Astrocyte (in vitro differentiated cells and primary cell): Measurements from ENCODE around the gene PCGF3. TPM values are rescaled to one million over a fixed set of nuclear protein-coding genes. Genes with fewer than 3 reads are reported as not detected.
A peak's percentile ranks its signal among the peaks of the same experiment; 100 is the strongest.

Experiments used
- DNase-seq: peaks from one replicate; pipeline ENCODE4 v3.0.0-alpha.2; 2010; ENCODE audit warnings: low read depth
- FAIRE-seq: peaks from 2 replicates; lab custom pipeline; 2011; peaks lifted over from hg19 to GRCh38; lab: Jason Lieb, UNC
- H2AFZ ChIP-seq: 2 replicates; pipeline ENCODE4 v1.6.0; 2012; ENCODE audit warnings: low read depth, low read length, inconsistent platforms
- H3K27ac ChIP-seq: 2 replicates; pipeline ENCODE4 v1.5.1; 2011; ENCODE audit warnings: low read depth, low read length, inconsistent platforms
- H3K27me3 ChIP-seq: 2 replicates; pipeline ENCODE4 v1.6.0; 2011; ENCODE audit warnings: low read length, inconsistent platforms; ENCODE audit not compliant: insufficient read depth
- H3K36me3 ChIP-seq: 2 replicates; pipeline ENCODE4 v1.5.1; 2011; ENCODE audit warnings: low read length, inconsistent platforms; ENCODE audit not compliant: insufficient read depth
- H3K4me1 ChIP-seq: 2 replicates; pipeline ENCODE4 v1.5.1; 2011; ENCODE audit warnings: low read length, inconsistent platforms; ENCODE audit not compliant: insufficient read depth
- H3K4me2 ChIP-seq: 2 replicates; pipeline ENCODE4 v1.6.0; 2012; ENCODE audit warnings: low read length, inconsistent platforms
- H3K4me3 ChIP-seq: 2 replicates; pipeline ENCODE4 v1.5.1; 2011; ENCODE audit warnings: low read depth, mild to moderate bottlenecking, low read length, inconsistent platforms; ENCODE audit not compliant: insufficient read depth
- H3K79me2 ChIP-seq: 2 replicates; pipeline ENCODE4 v1.6.0; 2012; ENCODE audit warnings: mild to moderate bottlenecking, low read length, inconsistent platforms; ENCODE audit not compliant: insufficient read depth
- H3K9ac ChIP-seq: 2 replicates; pipeline ENCODE4 v1.6.0; 2012; ENCODE audit warnings: mild to moderate bottlenecking, low read length, inconsistent platforms
- H3K9me3 ChIP-seq: 2 replicates; pipeline ENCODE4 v1.5.1; 2012; ENCODE audit warnings: low read depth, mild to moderate bottlenecking, low read length, inconsistent platforms; ENCODE audit not compliant: insufficient read depth
- H4K20me1 ChIP-seq: 2 replicates; pipeline ENCODE4 v1.6.0; 2012; ENCODE audit warnings: low read length, inconsistent platforms; ENCODE audit not compliant: insufficient read depth
- H3K27ac Mint-ChIP-seq: one replicate; pipeline ENCODE4 v1.8.0; 2021; ENCODE audit warnings: mild to moderate bottlenecking, mixed read lengths; ENCODE audit not compliant: unreplicated experiment
- H3K27me3 Mint-ChIP-seq: one replicate; pipeline ENCODE4 v1.8.0; 2021; ENCODE audit warnings: low read depth, mixed read lengths; ENCODE audit not compliant: unreplicated experiment
- H3K36me3 Mint-ChIP-seq: one replicate; pipeline ENCODE4 v1.8.0; 2021; ENCODE audit warnings: low read depth, mixed read lengths; ENCODE audit not compliant: unreplicated experiment
- H3K4me1 Mint-ChIP-seq: one replicate; pipeline ENCODE4 v1.8.0; 2021; ENCODE audit warnings: low read depth, mixed read lengths; ENCODE audit not compliant: unreplicated experiment
- H3K4me3 Mint-ChIP-seq: one replicate; pipeline ENCODE4 v1.8.0; 2021; ENCODE audit warnings: mild to moderate bottlenecking, moderate library complexity, mixed read lengths; ENCODE audit not compliant: unreplicated experiment
- H3K9me3 Mint-ChIP-seq: one replicate; pipeline ENCODE4 v1.8.0; 2021; ENCODE audit warnings: mild to moderate bottlenecking, mixed read lengths; ENCODE audit not compliant: unreplicated experiment
- EZH2 ChIP-seq: IDR thresholded peaks from 2 replicates; pipeline ENCODE4 v1.6.1; 2012; ENCODE audit warnings: mild to moderate bottlenecking, low read length, inconsistent platforms; ENCODE audit not compliant: insufficient read depth
- total RNA-seq: library from RNA; stranded (reverse); gene quantifications from 2 replicates; pipeline ENCODE4 v1.2.1, GENCODE V29; 2021
- TF ChIP-seq, protein P1 (sequence below): IDR thresholded peaks from 2 replicates; pipeline ENCODE4 v1.5.1; 2011; ENCODE audit warnings: low read depth, mild to moderate bottlenecking, inconsistent platforms, low read length, moderate library complexity; ENCODE audit not compliant: insufficient read depth

PCGF3 gene
- total RNA-seq, 1 donor from 2014 or later, result 65.7 TPM

DNA sequence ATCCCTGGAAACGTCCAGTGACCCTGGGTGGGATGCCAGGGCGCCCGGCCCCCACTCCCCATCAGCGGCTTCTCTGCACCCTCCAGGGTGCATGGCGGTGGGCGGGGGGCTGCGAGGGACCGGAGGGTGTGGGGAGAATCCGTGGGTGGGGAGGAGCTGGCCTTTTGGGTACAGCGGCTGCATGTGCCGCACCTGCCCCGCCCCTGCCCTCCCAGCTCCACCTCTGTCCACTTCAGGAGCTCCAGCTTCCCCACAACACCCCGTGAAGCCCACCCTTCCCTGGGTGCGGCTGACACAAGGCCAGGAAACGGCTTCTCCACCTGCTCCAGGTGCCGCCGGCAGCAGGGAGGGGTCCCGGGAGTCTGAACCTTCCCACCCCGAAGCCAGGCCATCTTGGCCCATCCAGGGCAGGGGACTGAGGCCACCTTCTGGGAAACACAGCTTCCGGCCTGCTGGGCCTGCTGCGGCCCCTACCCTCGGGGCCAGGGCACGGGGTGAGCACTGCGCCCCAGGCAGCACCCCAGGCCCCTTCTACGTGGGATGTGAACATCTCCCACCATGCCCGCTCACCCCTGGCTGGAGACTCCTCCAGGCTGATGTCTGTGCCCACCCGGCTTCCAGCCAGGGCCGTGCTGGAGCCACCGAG, 85.7 kb downstream of the PCGF3 start:
- H3K4me3 ChIP-seq, result no peak overlapping the region
- no peak for FAIRE-seq
- peaks cover 51% of the 10 kb centered on the region for H3K27me3 ChIP-seq
- DNase-seq, result no peak
- no peaks in the 10 kb centered on the region for H3K36me3 ChIP-seq
- no peaks in the 10 kb centered on the region for H3K9me3 ChIP-seq
- Mint-ChIP-seq H3K36me3 (peaks cover 3% of the 10 kb centered on the region), H3K4me1 (no peaks in the 10 kb centered on the region), H3K27me3 (peaks cover 50% of the 10 kb centered on the region), H3K9me3 (no peaks in the 10 kb centered on the region), H3K27ac (no peak overlapping the region), H3K4me3 (no peak overlapping the region)
- H3K4me2 ChIP-seq, result no peak overlapping the region
- no peak overlapping the region for H3K27ac ChIP-seq
- no peaks in the 10 kb centered on the region for H3K79me2 ChIP-seq
- peaks cover 8% of the 10 kb centered on the region for H4K20me1 ChIP-seq
- TF ChIP-seq, protein P1, sequence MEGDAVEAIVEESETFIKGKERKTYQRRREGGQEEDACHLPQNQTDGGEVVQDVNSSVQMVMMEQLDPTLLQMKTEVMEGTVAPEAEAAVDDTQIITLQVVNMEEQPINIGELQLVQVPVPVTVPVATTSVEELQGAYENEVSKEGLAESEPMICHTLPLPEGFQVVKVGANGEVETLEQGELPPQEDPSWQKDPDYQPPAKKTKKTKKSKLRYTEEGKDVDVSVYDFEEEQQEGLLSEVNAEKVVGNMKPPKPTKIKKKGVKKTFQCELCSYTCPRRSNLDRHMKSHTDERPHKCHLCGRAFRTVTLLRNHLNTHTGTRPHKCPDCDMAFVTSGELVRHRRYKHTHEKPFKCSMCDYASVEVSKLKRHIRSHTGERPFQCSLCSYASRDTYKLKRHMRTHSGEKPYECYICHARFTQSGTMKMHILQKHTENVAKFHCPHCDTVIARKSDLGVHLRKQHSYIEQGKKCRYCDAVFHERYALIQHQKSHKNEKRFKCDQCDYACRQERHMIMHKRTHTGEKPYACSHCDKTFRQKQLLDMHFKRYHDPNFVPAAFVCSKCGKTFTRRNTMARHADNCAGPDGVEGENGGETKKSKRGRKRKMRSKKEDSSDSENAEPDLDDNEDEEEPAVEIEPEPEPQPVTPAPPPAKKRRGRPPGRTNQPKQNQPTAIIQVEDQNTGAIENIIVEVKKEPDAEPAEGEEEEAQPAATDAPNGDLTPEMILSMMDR, result no peak
- no peak for TF ChIP-seq EZH2
- H2AFZ ChIP-seq, result no peak overlapping the region
- no peak overlapping the region for H3K9ac ChIP-seq
- H3K4me1 ChIP-seq, result peaks cover 3% of the 10 kb centered on the region

DNA sequence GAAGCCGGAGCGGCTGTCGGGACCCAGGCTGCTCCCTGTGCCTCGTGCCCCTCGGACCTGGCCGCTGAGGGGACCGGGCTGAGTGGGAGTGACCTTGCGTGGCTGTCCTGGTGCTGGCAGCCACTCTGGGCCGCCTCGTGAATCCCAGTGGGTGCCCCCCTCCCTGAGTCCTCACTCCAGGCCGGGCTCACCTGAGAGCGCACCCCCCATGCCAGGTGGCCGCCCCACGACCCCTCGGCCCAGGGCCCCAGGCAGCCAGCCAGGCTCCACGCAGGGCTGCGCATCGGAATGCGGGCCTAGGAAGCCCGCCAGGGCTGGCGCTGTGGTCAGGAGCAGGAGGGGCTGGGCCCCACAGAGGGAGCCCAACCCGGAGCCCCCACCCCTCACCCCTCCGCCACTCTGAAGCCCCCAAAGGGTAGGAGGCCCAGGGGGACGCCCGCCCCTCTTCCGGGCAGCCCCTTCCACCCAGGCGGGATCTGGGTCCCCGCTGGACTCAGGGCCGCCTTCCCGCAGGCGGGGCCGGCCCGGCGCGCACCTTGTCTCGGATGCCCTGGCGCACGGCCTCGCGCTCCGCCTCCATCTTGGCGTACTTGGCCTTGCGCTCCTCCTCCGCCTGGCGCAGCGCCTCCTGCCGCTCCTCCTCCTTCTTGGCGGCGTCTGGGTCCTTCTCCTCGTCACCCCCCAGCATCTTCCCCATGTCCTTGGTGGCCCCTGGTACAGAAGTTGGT, 86.4 kb downstream of the PCGF3 start:
- no peak overlapping the region for H3K27ac ChIP-seq
- no peak for FAIRE-seq
- no peaks in the 10 kb centered on the region for H3K36me3 ChIP-seq
- H3K4me1 Mint-ChIP-seq, result no peaks in the 10 kb centered on the region
- H2AFZ ChIP-seq, result peak overlapping the region; percentile 47
- no peak overlapping the region for H3K9ac ChIP-seq
- no peak overlapping the region for H3K27ac Mint-ChIP-seq
- peaks cover 51% of the 10 kb centered on the region for H3K27me3 ChIP-seq
- H3K36me3 Mint-ChIP-seq, result peaks cover 3% of the 10 kb centered on the region
- H3K4me3 ChIP-seq, result peak overlapping the region; percentile 1
- no peaks in the 10 kb centered on the region for H3K9me3 Mint-ChIP-seq
- H3K27me3 Mint-ChIP-seq, result peaks cover 57% of the 10 kb centered on the region
- peak; percentile 50 for TF ChIP-seq EZH2
- TF ChIP-seq, protein P1, result no peak
- H4K20me1 ChIP-seq, result peaks cover 8% of the 10 kb centered on the region
- no peak overlapping the region for H3K4me3 Mint-ChIP-seq
- peaks cover 3% of the 10 kb centered on the region for H3K4me1 ChIP-seq
- no peaks in the 10 kb centered on the region for H3K79me2 ChIP-seq
- peak overlapping the region; percentile 52 for H3K4me2 ChIP-seq
- DNase-seq, result no peak
- H3K9me3 ChIP-seq, result no peaks in the 10 kb centered on the region

DNA sequence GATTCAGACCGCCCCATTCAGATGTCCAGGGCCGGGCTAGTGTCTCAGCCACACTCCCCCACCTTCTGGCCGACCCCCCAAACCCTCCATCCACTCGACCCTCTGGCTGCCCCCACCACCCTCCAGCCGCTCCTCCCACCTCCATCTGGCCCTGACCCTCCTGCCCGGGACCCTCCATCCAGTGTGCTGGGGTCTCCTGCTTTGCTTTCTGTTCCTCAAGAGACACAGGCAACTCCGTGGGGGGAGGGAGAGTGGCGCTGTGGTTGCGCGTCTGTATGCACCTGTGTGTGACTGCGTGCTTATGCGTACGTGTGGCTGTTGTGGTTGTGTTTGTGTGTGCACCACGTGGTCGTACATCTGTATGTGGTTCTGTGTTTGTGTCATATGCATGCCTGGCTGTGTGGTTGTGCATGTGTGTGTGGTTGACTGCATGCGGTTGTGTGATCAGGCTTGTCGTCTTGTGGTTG, 87.0 kb downstream of the PCGF3 start:
- H3K4me3 Mint-ChIP-seq, result no peak overlapping the region

More for the DNA sequence above, 87.0 kb downstream of the PCGF3 start:
- no peaks in the 10 kb centered on the region for H3K36me3 ChIP-seq
- peaks cover 8% of the 10 kb centered on the region for H4K20me1 ChIP-seq
- H3K27ac ChIP-seq, result no peak overlapping the region
- no peak for FAIRE-seq
- peaks cover 3% of the 10 kb centered on the region for H3K4me1 ChIP-seq
- no peak for DNase-seq
- H3K4me2 ChIP-seq, result peak overlapping the region; percentile 52
- H3K79me2 ChIP-seq, result no peaks in the 10 kb centered on the region
- Mint-ChIP-seq H3K27ac (peak overlapping the region; percentile 75), H3K4me1 (no peaks in the 10 kb centered on the region), H3K9me3 (no peaks in the 10 kb centered on the region), H3K36me3 (no peaks in the 10 kb centered on the region), H3K27me3 (peaks cover 52% of the 10 kb centered on the region)
- peak overlapping the region; percentile 47 for H2AFZ ChIP-seq
- no peak overlapping the region for H3K9ac ChIP-seq
- peak overlapping the region; percentile 1 for H3K4me3 ChIP-seq
- H3K27me3 ChIP-seq, result peaks cover 49% of the 10 kb centered on the region
- TF ChIP-seq EZH2, result peak; percentile 49
- TF ChIP-seq, protein P1, result no peak
- no peaks in the 10 kb centered on the region for H3K9me3 ChIP-seq
